ENCODE data around the gene C15orf62.

C15orf62 gene

GRCh38 chr15:40766906-40767837 lies 2.6 kb upstream of the C15orf62 start:
- DNase-seq: no peak

GRCh38 chr15:40767838-40768500 lies 1.8 kb upstream of the C15orf62 start:
- no peaks in the 10 kb centered on the region for H3K9me3 ChIP-seq (ENCODE audit: control insufficient read depth, low read length)
- no peak overlapping the region for H3K27ac ChIP-seq (ENCODE audit: insufficient read depth, low read length, poor library complexity, severe bottlenecking)
- H3K4me1 ChIP-seq (ENCODE audit: control insufficient read depth, insufficient read depth, low read length, poor library complexity, severe bottlenecking): peaks cover 30% of the 10 kb centered on the region
- H3K36me3 ChIP-seq (ENCODE audit: control insufficient read depth, insufficient read depth, low read length): peaks cover 16% of the 10 kb centered on the region
- H3K27me3 ChIP-seq (replicated peaks; ENCODE audit: control insufficient read depth, insufficient read depth, low read length, poor library complexity, severe bottlenecking): no peaks in the 10 kb centered on the region
- no peak overlapping the region for H3K4me3 ChIP-seq (ENCODE audit: insufficient read depth, low read depth, low read length, poor library complexity, severe bottlenecking)
- DNase-seq: no peak

More at GRCh38 chr15:40766906-40767837, 2.6 kb upstream of the C15orf62 start:
- Histone ChIP-seq H3K27me3 (replicated peaks; ENCODE audit: control insufficient read depth, insufficient read depth, low read length, poor library complexity, severe bottlenecking) (no peaks in the 10 kb centered on the region), H3K4me1 (ENCODE audit: control insufficient read depth, insufficient read depth, low read length, poor library complexity, severe bottlenecking) (peaks cover 30% of the 10 kb centered on the region), H3K27ac (ENCODE audit: insufficient read depth, low read length, poor library complexity, severe bottlenecking) (no peak overlapping the region), H3K4me3 (ENCODE audit: insufficient read depth, low read depth, low read length, poor library complexity, severe bottlenecking) (no peak overlapping the region), H3K36me3 (ENCODE audit: control insufficient read depth, insufficient read depth, low read length) (peaks cover 12% of the 10 kb centered on the region), H3K9me3 (ENCODE audit: control insufficient read depth, low read length) (no peaks in the 10 kb centered on the region)

- Histone ChIP-seq H3K4me1 (ENCODE audit: control insufficient read depth, insufficient read depth, low read length, poor library complexity, severe bottlenecking) (peaks cover 22% of the 10 kb centered on the region), H3K27ac (ENCODE audit: insufficient read depth, low read length, poor library complexity, severe bottlenecking) (peak overlapping the region; percentile 27), H3K4me3 (ENCODE audit: insufficient read depth, low read depth, low read length, poor library complexity, severe bottlenecking) (no peak overlapping the region), H3K27me3 (replicated peaks; ENCODE audit: control insufficient read depth, insufficient read depth, low read length, poor library complexity, severe bottlenecking) (no peaks in the 10 kb centered on the region), H3K9me3 (ENCODE audit: control insufficient read depth, low read length) (no peaks in the 10 kb centered on the region), H3K36me3 (ENCODE audit: control insufficient read depth, insufficient read depth, low read length) (peaks cover 19% of the 10 kb centered on the region)
- DNase-seq: no peak
These were observed 1.1 kb upstream of the C15orf62 start for GRCh38 chr15:40768521-40769273.

GRCh38 chr15:40770147-40770721 lies 454 bp downstream of the C15orf62 start:
- no peaks in the 10 kb centered on the region for H3K9me3 ChIP-seq (ENCODE audit: control insufficient read depth, low read length)
- H3K27ac ChIP-seq (ENCODE audit: insufficient read depth, low read length, poor library complexity, severe bottlenecking): no peak overlapping the region
- no peak overlapping the region for H3K4me3 ChIP-seq (ENCODE audit: insufficient read depth, low read depth, low read length, poor library complexity, severe bottlenecking)
- H3K4me1 ChIP-seq (ENCODE audit: control insufficient read depth, insufficient read depth, low read length, poor library complexity, severe bottlenecking): peaks cover 10% of the 10 kb centered on the region
- no peak for DNase-seq
- no peaks in the 10 kb centered on the region for H3K27me3 ChIP-seq (replicated peaks; ENCODE audit: control insufficient read depth, insufficient read depth, low read length, poor library complexity, severe bottlenecking)
- H3K36me3 ChIP-seq (ENCODE audit: control insufficient read depth, insufficient read depth, low read length): peaks cover 21% of the 10 kb centered on the region

GRCh38 chr15:40771242-40771641 lies 1.5 kb downstream of the C15orf62 start:
- H3K27me3 ChIP-seq (replicated peaks; ENCODE audit: control insufficient read depth, insufficient read depth, low read length, poor library complexity, severe bottlenecking): no peaks in the 10 kb centered on the region
- H3K9me3 ChIP-seq (ENCODE audit: control insufficient read depth, low read length): no peaks in the 10 kb centered on the region
- peaks cover 4% of the 10 kb centered on the region for H3K4me1 ChIP-seq (ENCODE audit: control insufficient read depth, insufficient read depth, low read length, poor library complexity, severe bottlenecking)
- H3K36me3 ChIP-seq (ENCODE audit: control insufficient read depth, insufficient read depth, low read length): peaks cover 30% of the 10 kb centered on the region
- DNase-seq: no peak
- H3K27ac ChIP-seq (ENCODE audit: insufficient read depth, low read length, poor library complexity, severe bottlenecking): no peak overlapping the region
- H3K4me3 ChIP-seq (ENCODE audit: insufficient read depth, low read depth, low read length, poor library complexity, severe bottlenecking): no peak overlapping the region

- H3K27ac ChIP-seq (ENCODE audit: insufficient read depth, low read length, poor library complexity, severe bottlenecking): no peak overlapping the region
- no peak for DNase-seq
- no peaks in the 10 kb centered on the region for H3K27me3 ChIP-seq (replicated peaks; ENCODE audit: control insufficient read depth, insufficient read depth, low read length, poor library complexity, severe bottlenecking)
- no peak overlapping the region for H3K4me3 ChIP-seq (ENCODE audit: insufficient read depth, low read depth, low read length, poor library complexity, severe bottlenecking)
- peaks cover 4% of the 10 kb centered on the region for H3K4me1 ChIP-seq (ENCODE audit: control insufficient read depth, insufficient read depth, low read length, poor library complexity, severe bottlenecking)
- H3K36me3 ChIP-seq (ENCODE audit: control insufficient read depth, insufficient read depth, low read length): peaks cover 38% of the 10 kb centered on the region
- H3K9me3 ChIP-seq (ENCODE audit: control insufficient read depth, low read length): no peaks in the 10 kb centered on the region
These were observed 2.2 kb downstream of the C15orf62 start for GRCh38 chr15:40772014-40772413.

- Histone ChIP-seq H3K9me3 (ENCODE audit: control insufficient read depth, low read length) (no peaks in the 10 kb centered on the region), H3K36me3 (ENCODE audit: control insufficient read depth, insufficient read depth, low read length) (peaks cover 34% of the 10 kb centered on the region), H3K27me3 (replicated peaks; ENCODE audit: control insufficient read depth, insufficient read depth, low read length, poor library complexity, severe bottlenecking) (no peaks in the 10 kb centered on the region), H3K4me1 (ENCODE audit: control insufficient read depth, insufficient read depth, low read length, poor library complexity, severe bottlenecking) (peaks cover 4% of the 10 kb centered on the region), H3K27ac (ENCODE audit: insufficient read depth, low read length, poor library complexity, severe bottlenecking) (no peak overlapping the region), H3K4me3 (ENCODE audit: insufficient read depth, low read depth, low read length, poor library complexity, severe bottlenecking) (no peak overlapping the region)
- no peak for DNase-seq
These were observed 3.7 kb downstream of the C15orf62 start for GRCh38 chr15:40773496-40773895.

- Histone ChIP-seq H3K36me3 (ENCODE audit: control insufficient read depth, insufficient read depth, low read length) (peaks cover 36% of the 10 kb centered on the region), H3K4me1 (ENCODE audit: control insufficient read depth, insufficient read depth, low read length, poor library complexity, severe bottlenecking) (peaks cover 4% of the 10 kb centered on the region), H3K27me3 (replicated peaks; ENCODE audit: control insufficient read depth, insufficient read depth, low read length, poor library complexity, severe bottlenecking) (no peaks in the 10 kb centered on the region), H3K4me3 (ENCODE audit: insufficient read depth, low read depth, low read length, poor library complexity, severe bottlenecking) (no peak overlapping the region), H3K27ac (ENCODE audit: insufficient read depth, low read length, poor library complexity, severe bottlenecking) (no peak overlapping the region), H3K9me3 (ENCODE audit: control insufficient read depth, low read length) (no peaks in the 10 kb centered on the region)
- no peak for DNase-seq
These were observed 4.1 kb downstream of the C15orf62 start for GRCh38 chr15:40773902-40774301.

- Histone ChIP-seq H3K36me3 (ENCODE audit: control insufficient read depth, insufficient read depth, low read length) (peaks cover 47% of the 10 kb centered on the region), H3K4me3 (ENCODE audit: insufficient read depth, low read depth, low read length, poor library complexity, severe bottlenecking) (no peak overlapping the region), H3K9me3 (ENCODE audit: control insufficient read depth, low read length) (no peaks in the 10 kb centered on the region), H3K4me1 (ENCODE audit: control insufficient read depth, insufficient read depth, low read length, poor library complexity, severe bottlenecking) (no peaks in the 10 kb centered on the region), H3K27me3 (replicated peaks; ENCODE audit: control insufficient read depth, insufficient read depth, low read length, poor library complexity, severe bottlenecking) (no peaks in the 10 kb centered on the region), H3K27ac (ENCODE audit: insufficient read depth, low read length, poor library complexity, severe bottlenecking) (no peak overlapping the region)
- DNase-seq: no peak
These were observed 5.2 kb downstream of the C15orf62 start for GRCh38 chr15:40775007-40775406.
